Mucosa of descending colon (tissue), 3 donors: Measurements from ENCODE around the gene KDM4B. TPM values are rescaled to one million over a fixed set of nuclear protein-coding genes. Genes with fewer than 3 reads are reported as not detected.

Experiments
- ATAC-seq: fragments of 200-7000 bp; cut with Tn5 transposase; one replicate; pipeline ENCODE4 v1.9.1; 2020; ENCODE audit warnings: mild to moderate bottlenecking, moderate library complexity
- DNase-seq, 3 donors: peaks; one replicate each; pipeline ENCODE4 v3.0.0-alpha.2; 2020
- H3K36me3 ChIP-seq: fragments of 200-600 bp; one replicate; pipeline ENCODE4 v1.8.0; 2021; ENCODE audit warnings: low read depth, mild to moderate bottlenecking
- H3K4me1 ChIP-seq: fragments of 200-600 bp; one replicate; pipeline ENCODE4 v1.8.0; 2021; ENCODE audit warnings: low read depth, mild to moderate bottlenecking
- H3K4me3 ChIP-seq: fragments of 200-600 bp; one replicate; pipeline ENCODE4 v1.8.0; 2021; ENCODE audit warnings: mild to moderate bottlenecking
- H3K9me3 ChIP-seq: fragments of 200-600 bp; one replicate; pipeline ENCODE4 v1.8.0; 2021; ENCODE audit warnings: mild to moderate bottlenecking
- intact Hi-C, 2 donors: fragments of 100-400 bp; cut with DNase I in 1 of 2; cut with micrococcal nuclease in 1 of 2; formaldehyde crosslinking; loops; one replicate each; pipeline versions ENCODE4 v1.11.0 to v1.11.1; 2022; cut with DNase I, micrococcal nuclease
- total RNA-seq, 3 donors: library from RNA; stranded (reverse); fragmentation: NEBNext Ultra II Directional in 2 of 3; extraction: Animal tissue kit (Norgen Biotek cat#: 25700) in 2 of 3; gene quantifications; one replicate each; pipeline versions ENCODE4 v1.2.1 to v1.2.4, GENCODE V29; 2021 to 2023
- TF ChIP-seq, protein P1 (sequence below): fragments of 200-600 bp; IDR thresholded peaks from one replicate; pipeline ENCODE4 v1.8.0; 2022; ENCODE audit warnings: antibody characterized with exemption, mild to moderate bottlenecking
- donor health status: DM: no; HTN: no; CAD: no; lungs with moderate emphysema.
- donor health status: DM: no; HTN: no; CAD: no.
- donor health status: DM: no; HTN: yes; CAD: no.

Gene KDM4B
- total RNA-seq, 3 donors from 2014 or later = 42.7 to 53.8 (median 50.0) TPM

DNA sequence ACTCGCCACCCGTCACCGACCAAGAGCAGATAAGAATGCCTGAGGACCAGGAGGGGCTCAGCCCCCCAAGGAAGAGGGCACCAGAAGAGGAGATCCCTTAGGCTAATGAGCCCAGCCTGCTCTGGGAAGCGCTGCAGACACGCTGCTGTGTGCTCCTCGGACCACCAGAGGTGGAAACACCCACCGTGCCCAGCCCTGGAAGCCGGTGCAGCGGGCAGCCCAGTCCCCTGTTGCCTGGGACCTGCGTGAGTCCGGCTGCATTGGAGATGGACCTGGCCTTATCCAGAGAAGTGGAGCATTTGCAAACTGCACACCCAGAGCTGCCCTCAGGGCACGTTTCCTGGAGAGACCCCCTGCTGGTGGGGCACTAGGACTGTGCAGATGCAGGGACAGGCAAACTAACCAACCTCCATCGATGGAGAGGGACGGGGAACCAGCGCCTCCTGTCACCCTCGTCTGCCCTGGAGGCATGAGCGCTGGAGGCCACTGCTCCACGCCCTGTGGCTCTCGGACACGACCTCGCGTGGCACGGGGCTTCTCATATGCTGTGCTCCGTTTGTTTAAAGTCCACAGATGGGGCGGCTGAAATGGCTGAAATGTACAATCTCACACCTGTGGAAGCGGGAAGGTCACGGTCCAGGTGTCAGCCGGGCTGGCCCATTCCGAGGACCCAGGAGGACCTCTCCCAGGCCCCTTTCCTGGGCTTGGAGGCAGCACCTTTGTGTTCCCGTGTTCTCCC, 153.9 kb downstream of the KDM4B start:
- TF ChIP-seq, protein P1, sequence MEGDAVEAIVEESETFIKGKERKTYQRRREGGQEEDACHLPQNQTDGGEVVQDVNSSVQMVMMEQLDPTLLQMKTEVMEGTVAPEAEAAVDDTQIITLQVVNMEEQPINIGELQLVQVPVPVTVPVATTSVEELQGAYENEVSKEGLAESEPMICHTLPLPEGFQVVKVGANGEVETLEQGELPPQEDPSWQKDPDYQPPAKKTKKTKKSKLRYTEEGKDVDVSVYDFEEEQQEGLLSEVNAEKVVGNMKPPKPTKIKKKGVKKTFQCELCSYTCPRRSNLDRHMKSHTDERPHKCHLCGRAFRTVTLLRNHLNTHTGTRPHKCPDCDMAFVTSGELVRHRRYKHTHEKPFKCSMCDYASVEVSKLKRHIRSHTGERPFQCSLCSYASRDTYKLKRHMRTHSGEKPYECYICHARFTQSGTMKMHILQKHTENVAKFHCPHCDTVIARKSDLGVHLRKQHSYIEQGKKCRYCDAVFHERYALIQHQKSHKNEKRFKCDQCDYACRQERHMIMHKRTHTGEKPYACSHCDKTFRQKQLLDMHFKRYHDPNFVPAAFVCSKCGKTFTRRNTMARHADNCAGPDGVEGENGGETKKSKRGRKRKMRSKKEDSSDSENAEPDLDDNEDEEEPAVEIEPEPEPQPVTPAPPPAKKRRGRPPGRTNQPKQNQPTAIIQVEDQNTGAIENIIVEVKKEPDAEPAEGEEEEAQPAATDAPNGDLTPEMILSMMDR = no peak
- intact Hi-C loops = no loop called here
- ATAC-seq = no peak
- no peak overlapping the region for H3K4me3 ChIP-seq
- no peak for DNase-seq
- no peaks in the 10 kb centered on the region for H3K36me3 ChIP-seq
- no peaks in the 10 kb centered on the region for H3K4me1 ChIP-seq
- no peaks in the 10 kb centered on the region for H3K9me3 ChIP-seq

DNA sequence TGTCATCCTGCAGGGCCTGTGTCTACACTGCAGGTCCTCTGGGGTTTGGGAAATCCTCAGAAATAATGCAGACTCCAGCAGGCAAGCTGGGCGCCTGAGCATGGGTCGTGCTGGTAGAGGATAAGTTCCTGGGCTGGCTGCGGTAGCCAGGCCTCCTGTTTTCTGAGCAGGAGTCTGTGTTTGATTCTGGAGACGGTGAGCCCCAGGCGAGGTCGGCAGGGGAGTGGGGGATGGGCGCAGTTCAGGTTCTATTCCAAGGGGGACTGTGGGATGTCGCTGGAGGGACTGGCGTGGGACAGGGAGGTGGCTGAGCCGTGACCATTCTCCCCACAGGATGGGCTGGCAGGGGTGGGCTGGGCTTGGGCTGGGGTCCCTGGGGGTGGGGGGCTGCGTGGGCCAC, 154.7 kb downstream of the KDM4B start:
- Histone ChIP-seq H3K4me1 (no peaks in the 10 kb centered on the region), H3K9me3 (no peaks in the 10 kb centered on the region), H3K36me3 (no peaks in the 10 kb centered on the region), H3K4me3 (no peak overlapping the region)
- intact Hi-C loops = no loop called here
- ATAC-seq (no peak), DNase-seq (no peak)
- TF ChIP-seq, protein P1 = no peak

DNA sequence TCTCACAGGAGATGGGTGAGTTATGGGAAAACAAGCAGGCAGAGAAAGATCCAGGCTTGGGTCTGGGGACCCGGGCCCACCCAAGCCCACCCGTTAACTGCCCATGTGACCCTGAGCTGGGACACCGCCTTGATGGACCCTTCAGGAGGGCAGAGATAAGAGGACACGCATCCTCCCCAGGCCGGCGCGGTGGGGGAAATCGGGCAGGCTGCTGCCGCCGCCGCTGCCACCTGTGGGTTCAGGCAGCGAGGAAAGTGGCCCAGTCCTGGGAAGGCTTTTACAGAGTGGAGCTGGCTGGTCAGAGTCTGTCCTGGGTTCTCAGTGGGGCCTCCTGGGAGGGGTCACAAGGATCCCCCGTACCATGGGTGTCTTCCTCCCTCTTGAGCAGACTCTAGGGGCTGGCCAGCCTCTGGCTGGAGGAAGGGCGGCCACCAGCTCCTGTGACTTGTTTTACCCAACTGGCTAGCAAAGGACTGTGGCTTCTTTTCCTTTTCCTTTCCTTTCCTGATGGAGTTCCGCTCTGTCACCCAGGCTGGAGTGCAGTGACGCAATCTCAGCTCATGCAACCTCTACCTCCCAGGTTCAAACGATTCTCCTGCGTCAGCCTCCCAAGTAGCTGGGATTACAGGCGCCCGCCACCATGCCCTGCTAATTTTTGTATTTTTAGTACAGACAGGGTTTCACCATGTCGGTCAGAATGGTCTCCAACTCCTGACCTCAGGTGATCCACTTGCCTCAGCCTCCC, 155.4 kb downstream of the KDM4B start:
- Histone ChIP-seq H3K4me3 (no peak overlapping the region), H3K9me3 (no peaks in the 10 kb centered on the region), H3K4me1 (no peaks in the 10 kb centered on the region), H3K36me3 (no peaks in the 10 kb centered on the region)
- ATAC-seq (no peak), DNase-seq (no peak)
- TF ChIP-seq, protein P1 = no peak
- intact Hi-C loops = no loop called here

DNA sequence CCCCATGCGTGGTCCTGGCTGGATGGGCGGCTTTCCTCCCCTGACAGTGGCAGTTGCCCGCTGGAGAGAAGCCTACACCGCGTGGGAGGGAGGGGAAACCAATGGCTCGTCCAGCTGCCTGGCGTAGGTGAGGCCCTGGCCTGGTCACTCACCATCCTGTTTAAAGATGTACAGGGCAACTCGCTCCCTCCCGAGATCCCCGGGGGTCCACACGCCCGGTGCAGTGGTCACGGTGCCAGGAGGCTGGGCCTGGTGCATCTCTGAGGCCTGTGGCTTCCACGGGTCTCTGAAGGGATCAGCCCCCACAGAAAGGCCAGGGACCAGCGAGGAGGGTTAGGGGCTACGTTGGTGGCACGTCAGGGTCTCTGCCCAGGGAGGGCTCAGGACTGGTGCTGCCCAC, 156.5 kb downstream of the KDM4B start:
- Histone ChIP-seq H3K4me1 (no peaks in the 10 kb centered on the region), H3K4me3 (no peak overlapping the region), H3K9me3 (no peaks in the 10 kb centered on the region), H3K36me3 (no peaks in the 10 kb centered on the region)
- DNase-seq = no peak
- intact Hi-C loops = no loop called here
- TF ChIP-seq, protein P1 = no peak
- ATAC-seq = no peak

DNA sequence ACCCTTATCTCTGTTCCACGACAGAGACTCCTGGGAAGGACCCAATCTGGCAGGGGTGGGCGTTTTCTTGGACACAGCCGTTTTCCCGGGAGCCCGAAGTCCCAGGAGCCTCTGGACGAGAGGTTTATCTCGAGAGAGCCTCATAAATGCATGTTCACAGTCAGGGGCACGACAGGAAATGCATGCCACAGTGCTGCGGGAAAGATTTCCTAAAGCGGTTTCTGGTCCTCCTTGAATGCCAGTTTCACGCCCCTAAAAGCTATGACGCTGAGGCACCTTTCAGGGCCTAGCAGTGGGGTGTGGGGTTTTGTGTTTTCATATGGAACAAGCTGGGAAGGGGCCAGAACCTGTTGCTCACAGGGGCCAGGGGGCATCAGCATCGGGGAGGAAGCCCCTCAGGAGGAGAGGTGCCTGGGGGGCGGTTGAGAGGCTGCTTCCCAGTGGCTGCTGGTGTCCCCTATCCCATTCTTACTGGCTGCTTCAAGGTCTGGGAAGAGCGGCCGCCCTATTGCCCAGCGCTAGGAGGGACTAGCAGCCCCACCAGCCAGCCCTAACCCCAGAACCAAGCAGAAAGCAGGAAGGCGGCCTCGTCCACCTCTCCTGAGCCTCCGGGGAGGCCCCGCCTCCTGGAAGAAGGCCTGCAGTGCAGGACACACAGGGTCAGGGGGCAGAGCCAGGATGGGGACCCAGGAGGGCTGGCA, 157.0 kb downstream of the KDM4B start:
- TF ChIP-seq, protein P1 = no peak
- ATAC-seq = no peak
- Histone ChIP-seq H3K4me3 (no peak overlapping the region), H3K9me3 (no peaks in the 10 kb centered on the region), H3K36me3 (no peaks in the 10 kb centered on the region), H3K4me1 (no peaks in the 10 kb centered on the region)
- no peak for DNase-seq
- intact Hi-C loops = no loop called here
